Measurements from ENCODE around the gene CDH13. TPM values are rescaled to one million over a fixed set of nuclear protein-coding genes. Genes with fewer than 3 reads are reported as not detected.

The CDH13 gene
- polyA plus RNA-seq, 2 of the 4 experiments (the other 2 are of a cell fraction): not detected

- no peak for DNase-seq (ENCODE audit: low read depth in 1 of 2, low spot score in 1 of 2)
- CTCF ChIA-PET: no interaction called here
- no peaks in the 10 kb centered on the region for H3K4me1 ChIP-seq
- 13% methylated on average over 4 of the region's 4 CpGs for WGBS (ENCODE audit: missing lambda C conversion rate)
- H3K4me3 ChIP-seq: no peak overlapping the region
- POLR2A ChIA-PET: no interaction called here
- no peaks in the 10 kb centered on the region for H3K9me3 ChIP-seq
- H3K4me2 ChIP-seq: no peak overlapping the region
- ATAC-seq: no peak
- H3K27ac ChIP-seq: no peak overlapping the region
- TF ChIP-seq POLR2AphosphoS2 (conservative IDR thresholded peaks at IDR 0.05; ENCODE audit: low read length) (no peak), RCOR1 (IDR thresholded peaks at IDR 0.05; ENCODE audit: low read depth, low read length) (no peak), JUNB (IDR thresholded peaks at IDR 0.05) (no peak), MAX (IDR thresholded peaks at IDR 0.05) (no peak), FOSB (CRISPR knock-in tag; IDR thresholded peaks at IDR 0.05) (no peak), PHF8 (IDR thresholded peaks at IDR 0.05; ENCODE audit: borderline replicate concordance, low read depth) (no peak), EHF (CRISPR knock-in tag; IDR thresholded peaks at IDR 0.05) (no peak), FOXS1 (CRISPR knock-in tag; IDR thresholded peaks at IDR 0.05) (no peak), KDM1A (IDR thresholded peaks at IDR 0.05; ENCODE audit: low read depth) (no peak), TFCP2L1 (CRISPR knock-in tag; IDR thresholded peaks at IDR 0.05) (no peak), CHD4 (IDR thresholded peaks at IDR 0.05; ENCODE audit: borderline replicate concordance) (no peak), NFE2L2 (conservative IDR thresholded peaks at IDR 0.05; ENCODE audit: low read length) (no peak)
- TF ChIP-seq, protein P1, sequence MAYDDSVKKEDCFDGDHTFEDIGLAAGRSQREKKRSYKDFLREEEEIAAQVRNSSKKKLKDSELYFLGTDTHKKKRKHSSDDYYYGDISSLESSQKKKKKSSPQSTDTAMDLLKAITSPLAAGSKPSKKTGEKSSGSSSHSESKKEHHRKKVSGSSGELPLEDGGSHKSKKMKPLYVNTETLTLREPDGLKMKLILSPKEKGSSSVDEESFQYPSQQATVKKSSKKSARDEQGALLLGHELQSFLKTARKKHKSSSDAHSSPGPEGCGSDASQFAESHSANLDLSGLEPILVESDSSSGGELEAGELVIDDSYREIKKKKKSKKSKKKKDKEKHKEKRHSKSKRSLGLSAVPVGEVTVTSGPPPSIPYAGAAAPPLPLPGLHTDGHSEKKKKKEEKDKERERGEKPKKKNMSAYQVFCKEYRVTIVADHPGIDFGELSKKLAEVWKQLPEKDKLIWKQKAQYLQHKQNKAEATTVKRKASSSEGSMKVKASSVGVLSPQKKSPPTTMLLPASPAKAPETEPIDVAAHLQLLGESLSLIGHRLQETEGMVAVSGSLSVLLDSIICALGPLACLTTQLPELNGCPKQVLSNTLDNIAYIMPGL (CRISPR knock-in tag; IDR thresholded peaks at IDR 0.05; ENCODE audit: borderline replicate concordance): no peak
- TF ChIP-seq, protein P2, sequence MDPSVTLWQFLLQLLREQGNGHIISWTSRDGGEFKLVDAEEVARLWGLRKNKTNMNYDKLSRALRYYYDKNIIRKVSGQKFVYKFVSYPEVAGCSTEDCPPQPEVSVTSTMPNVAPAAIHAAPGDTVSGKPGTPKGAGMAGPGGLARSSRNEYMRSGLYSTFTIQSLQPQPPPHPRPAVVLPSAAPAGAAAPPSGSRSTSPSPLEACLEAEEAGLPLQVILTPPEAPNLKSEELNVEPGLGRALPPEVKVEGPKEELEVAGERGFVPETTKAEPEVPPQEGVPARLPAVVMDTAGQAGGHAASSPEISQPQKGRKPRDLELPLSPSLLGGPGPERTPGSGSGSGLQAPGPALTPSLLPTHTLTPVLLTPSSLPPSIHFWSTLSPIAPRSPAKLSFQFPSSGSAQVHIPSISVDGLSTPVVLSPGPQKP (IDR thresholded peaks at IDR 0.05; ENCODE audit: low read depth, low read length): no peak
- FAIRE-seq: no peak
Measured at GRCh38 chr16:82767808-82768207, 141.0 kb downstream of the CDH13 start.

DNA sequence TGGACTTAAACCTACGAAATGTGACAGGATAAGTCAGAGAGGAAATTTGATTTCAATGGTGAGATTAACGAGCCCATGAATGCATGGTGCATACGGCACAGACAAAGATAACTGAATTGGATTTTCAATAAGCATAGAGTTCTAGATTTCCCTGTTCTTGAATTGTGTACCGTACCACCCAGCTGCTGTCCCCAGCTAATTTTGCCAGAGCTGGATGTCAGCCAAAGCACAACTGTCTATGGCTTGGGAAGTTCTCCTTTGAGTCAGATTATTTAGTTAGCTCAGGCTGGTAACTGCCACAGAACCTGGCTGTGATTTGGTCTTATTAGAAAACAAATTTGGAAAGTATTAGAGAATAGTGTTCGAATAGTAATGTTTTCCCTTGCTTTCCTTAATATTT is 143.1 kb downstream of the CDH13 start:
- Histone ChIP-seq H3K4me3 (no peak overlapping the region), H3K4me2 (no peak overlapping the region), H3K9me3 (no peaks in the 10 kb centered on the region), H3K27ac (no peak overlapping the region), H3K4me1 (no peaks in the 10 kb centered on the region)
- 2% methylated on average over 5 of the region's 5 CpGs for WGBS (ENCODE audit: missing lambda C conversion rate)
- ChIA-PET POLR2A (no interaction called here), CTCF (no interaction called here)
- DNase-seq (ENCODE audit: low read depth in 1 of 2, low spot score in 1 of 2) (no peak), FAIRE-seq (no peak), ATAC-seq (no peak)
- no peak for TF ChIP-seq NPAS2 (CRISPR knock-in tag; IDR thresholded peaks at IDR 0.05; ENCODE audit: borderline replicate concordance)
- TF ChIP-seq CHD2 (IDR thresholded peaks at IDR 0.05; ENCODE audit: low read length, partially characterized antibody): no peak
- TF ChIP-seq CBX2 (IDR thresholded peaks at IDR 0.05; ENCODE audit: borderline replicate concordance, low read depth): no peak
- TF ChIP-seq HOXB13 (CRISPR knock-in tag; IDR thresholded peaks at IDR 0.05; ENCODE audit: low read depth): no peak

DNA sequence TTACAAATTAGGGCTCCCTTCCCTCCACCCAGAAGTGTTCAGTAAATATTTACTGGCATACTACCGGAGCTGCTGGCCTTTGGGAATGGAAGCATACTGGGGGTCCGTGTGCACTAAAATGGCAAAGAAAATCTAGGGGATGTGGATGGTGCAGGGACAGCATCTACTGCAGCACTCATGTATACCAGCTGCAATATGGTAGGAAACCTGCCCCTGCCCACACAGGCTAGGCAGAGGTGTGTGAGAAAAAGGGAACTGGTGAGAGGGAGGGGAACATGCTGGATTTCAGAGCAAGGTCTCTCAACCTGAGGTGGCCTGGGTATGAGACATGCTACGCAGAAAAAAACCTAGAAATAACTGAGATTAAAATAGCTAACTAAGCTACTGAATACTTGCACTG is 145.4 kb downstream of the CDH13 start:
- CTCF ChIA-PET: interaction anchor here (1.1 kb wide), 1 partner anchor 15 kb away, joined by 3 read pairs; no protein-coding TSS in a partner anchor
- Histone ChIP-seq H3K27ac (no peak overlapping the region), H3K4me3 (no peak overlapping the region), H3K4me2 (no peak overlapping the region), H3K4me1 (no peaks in the 10 kb centered on the region), H3K9me3 (no peaks in the 10 kb centered on the region)
- FAIRE-seq: no peak
- WGBS (ENCODE audit: missing lambda C conversion rate): 4% methylated on average over 3 of the region's 3 CpGs
- ATAC-seq: no peak
- no peak for DNase-seq (ENCODE audit: low read depth in 1 of 2, low spot score in 1 of 2)
- POLR2A ChIA-PET: no interaction called here
- TF ChIP-seq ZFP36 (IDR thresholded peaks at IDR 0.05; ENCODE audit: borderline replicate concordance, partially characterized antibody) (no peak), RFX5 (IDR thresholded peaks at IDR 0.05) (no peak), PHF8 (IDR thresholded peaks at IDR 0.05; ENCODE audit: borderline replicate concordance, low read depth) (no peak), SMC3 (IDR thresholded peaks at IDR 0.05) (no peak), CBX8 (IDR thresholded peaks at IDR 0.05) (no peak), SREBF2 (IDR thresholded peaks at IDR 0.05) (no peak), HOXB5 (CRISPR knock-in tag; IDR thresholded peaks at IDR 0.05) (no peak), MAZ (IDR thresholded peaks at IDR 0.05; ENCODE audit: borderline replicate concordance, low read depth, low read length) (no peak)
- TF ChIP-seq, protein P3, sequence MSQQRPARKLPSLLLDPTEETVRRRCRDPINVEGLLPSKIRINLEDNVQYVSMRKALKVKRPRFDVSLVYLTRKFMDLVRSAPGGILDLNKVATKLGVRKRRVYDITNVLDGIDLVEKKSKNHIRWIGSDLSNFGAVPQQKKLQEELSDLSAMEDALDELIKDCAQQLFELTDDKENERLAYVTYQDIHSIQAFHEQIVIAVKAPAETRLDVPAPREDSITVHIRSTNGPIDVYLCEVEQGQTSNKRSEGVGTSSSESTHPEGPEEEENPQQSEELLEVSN (IDR thresholded peaks at IDR 0.05; ENCODE audit: borderline replicate concordance, low read depth): no peak
- TF ChIP-seq, protein P4, sequence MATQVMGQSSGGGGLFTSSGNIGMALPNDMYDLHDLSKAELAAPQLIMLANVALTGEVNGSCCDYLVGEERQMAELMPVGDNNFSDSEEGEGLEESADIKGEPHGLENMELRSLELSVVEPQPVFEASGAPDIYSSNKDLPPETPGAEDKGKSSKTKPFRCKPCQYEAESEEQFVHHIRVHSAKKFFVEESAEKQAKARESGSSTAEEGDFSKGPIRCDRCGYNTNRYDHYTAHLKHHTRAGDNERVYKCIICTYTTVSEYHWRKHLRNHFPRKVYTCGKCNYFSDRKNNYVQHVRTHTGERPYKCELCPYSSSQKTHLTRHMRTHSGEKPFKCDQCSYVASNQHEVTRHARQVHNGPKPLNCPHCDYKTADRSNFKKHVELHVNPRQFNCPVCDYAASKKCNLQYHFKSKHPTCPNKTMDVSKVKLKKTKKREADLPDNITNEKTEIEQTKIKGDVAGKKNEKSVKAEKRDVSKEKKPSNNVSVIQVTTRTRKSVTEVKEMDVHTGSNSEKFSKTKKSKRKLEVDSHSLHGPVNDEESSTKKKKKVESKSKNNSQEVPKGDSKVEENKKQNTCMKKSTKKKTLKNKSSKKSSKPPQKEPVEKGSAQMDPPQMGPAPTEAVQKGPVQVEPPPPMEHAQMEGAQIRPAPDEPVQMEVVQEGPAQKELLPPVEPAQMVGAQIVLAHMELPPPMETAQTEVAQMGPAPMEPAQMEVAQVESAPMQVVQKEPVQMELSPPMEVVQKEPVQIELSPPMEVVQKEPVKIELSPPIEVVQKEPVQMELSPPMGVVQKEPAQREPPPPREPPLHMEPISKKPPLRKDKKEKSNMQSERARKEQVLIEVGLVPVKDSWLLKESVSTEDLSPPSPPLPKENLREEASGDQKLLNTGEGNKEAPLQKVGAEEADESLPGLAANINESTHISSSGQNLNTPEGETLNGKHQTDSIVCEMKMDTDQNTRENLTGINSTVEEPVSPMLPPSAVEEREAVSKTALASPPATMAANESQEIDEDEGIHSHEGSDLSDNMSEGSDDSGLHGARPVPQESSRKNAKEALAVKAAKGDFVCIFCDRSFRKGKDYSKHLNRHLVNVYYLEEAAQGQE (IDR thresholded peaks at IDR 0.05): no peak
- TF ChIP-seq, protein P5, sequence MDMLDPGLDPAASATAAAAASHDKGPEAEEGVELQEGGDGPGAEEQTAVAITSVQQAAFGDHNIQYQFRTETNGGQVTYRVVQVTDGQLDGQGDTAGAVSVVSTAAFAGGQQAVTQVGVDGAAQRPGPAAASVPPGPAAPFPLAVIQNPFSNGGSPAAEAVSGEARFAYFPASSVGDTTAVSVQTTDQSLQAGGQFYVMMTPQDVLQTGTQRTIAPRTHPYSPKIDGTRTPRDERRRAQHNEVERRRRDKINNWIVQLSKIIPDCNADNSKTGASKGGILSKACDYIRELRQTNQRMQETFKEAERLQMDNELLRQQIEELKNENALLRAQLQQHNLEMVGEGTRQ (IDR thresholded peaks at IDR 0.05): no peak
